NCI-H1930 (cell line): ENCODE data around the gene SOST.

Source experiments
- DNase-seq, 2 experiments: peaks; one replicate each; lab custom pipeline; 2025; lab: John Stamatoyannopoulos, UW

The SOST gene

GRCh38 chr17:43741636-43742035 lies 17.0 kb downstream of the SOST start:
- DNase-seq: no peak

- no peak for DNase-seq
Measured at GRCh38 chr17:43740541-43740940, 18.1 kb downstream of the SOST start.

- DNase-seq: no peak
Measured at GRCh38 chr17:43737722-43738121, 20.9 kb downstream of the SOST start.

GRCh38 chr17:43736389-43736788 lies 22.2 kb downstream of the SOST start:
- DNase-seq: no peak

GRCh38 chr17:43734376-43734775 lies 24.2 kb downstream of the SOST start:
- no peak for DNase-seq

GRCh38 chr17:43733956-43734355 lies 24.6 kb downstream of the SOST start:
- DNase-seq: no peak

- DNase-seq: no peak
Measured at GRCh38 chr17:43732958-43733357, 25.6 kb downstream of the SOST start.

- DNase-seq: no peak
Measured at GRCh38 chr17:43728081-43728480, 30.5 kb downstream of the SOST start.

GRCh38 chr17:43723697-43724359 lies 34.8 kb downstream of the SOST start:
- no peak for DNase-seq

GRCh38 chr17:43722870-43723665 lies 35.5 kb downstream of the SOST start:
- no peak for DNase-seq

GRCh38 chr17:43722269-43722619 lies 36.3 kb downstream of the SOST start:
- no peak for DNase-seq

GRCh38 chr17:43721537-43722268 lies 36.9 kb downstream of the SOST start:
- DNase-seq: no peak

- peak; percentile 53 to 54 for DNase-seq
Measured at GRCh38 chr17:43720311-43721060, 38.1 kb downstream of the SOST start.

- no peak for DNase-seq
Measured at GRCh38 chr17:43719578-43719977, 39.0 kb downstream of the SOST start.

GRCh38 chr17:43718544-43718943 lies 40.0 kb downstream of the SOST start:
- DNase-seq: peak in 1 of 2 experiments; percentile 37

GRCh38 chr17:43717913-43718312 lies 40.7 kb downstream of the SOST start:
- no peak for DNase-seq

GRCh38 chr17:43714465-43715149 lies 44.0 kb downstream of the SOST start:
- DNase-seq: no peak

GRCh38 chr17:43713494-43714162 lies 45.0 kb downstream of the SOST start:
- peak in 1 of 2 experiments; percentile 26 for DNase-seq

- DNase-seq: no peak
Measured at GRCh38 chr17:43712397-43712796, 46.2 kb downstream of the SOST start.

GRCh38 chr17:43710101-43710500 lies 48.5 kb downstream of the SOST start:
- no peak for DNase-seq

GRCh38 chr17:43709210-43709609 lies 49.4 kb downstream of the SOST start:
- no peak for DNase-seq
